H1 (cell line): ENCODE data around the gene SEC14L3.

Experiments used
- BCL11A ChIP-seq, 2 experiments: IDR thresholded peaks; one replicate each; pipeline ENCODE4 v1.6.1; 2011; ENCODE audit warnings: low read depth in 2 of 2, low read length in 2 of 2, mild to moderate bottlenecking in 2 of 2
- BRCA1 ChIP-seq: IDR thresholded peaks from 2 replicates; pipeline ENCODE4 v1.6.1; 2012; ENCODE audit warnings: low read depth, low read length, improper control_type of control experiment
- EP300 ChIP-seq, 2 experiments: IDR thresholded peaks; 1 replicate in 1 of 2; 2 replicates in 1 of 2; pipeline ENCODE4 v1.6.1; 2011 to 2012; ENCODE audit warnings: low read depth in 2 of 2, low read length in 2 of 2, mild to moderate bottlenecking in 2 of 2, borderline replicate concordance in 1 of 2, inconsistent platforms in 1 of 2, moderate library complexity in 1 of 2
- EZH2 ChIP-seq: fragments of 200-600 bp; sonication (generic); IDR thresholded peaks from 2 replicates; pipeline ENCODE4 v1.7.1; 2012; ENCODE audit warnings: low read depth, mild to moderate bottlenecking, moderate library complexity, low read length, inconsistent platforms; ENCODE audit not compliant: severe bottlenecking
- GTF2F1 ChIP-seq: IDR thresholded peaks from 2 replicates; pipeline ENCODE4 v1.6.1; 2012; ENCODE audit warnings: low read depth, low read length, improper control_type of control experiment, borderline replicate concordance
- HDAC2 ChIP-seq, 2 experiments: fragments of 300-600 bp in 1 of 2; sonication (generic) in 1 of 2; IDR thresholded peaks; 2 replicates each; pipeline ENCODE4 v1.6.1; 2011 to 2012; ENCODE audit warnings: low read depth in 2 of 2, low read length in 2 of 2, mild to moderate bottlenecking in 2 of 2, moderate library complexity in 2 of 2, borderline replicate concordance in 1 of 2, inconsistent platforms in 1 of 2
- KDM5A ChIP-seq: fragments of 200-600 bp; IDR thresholded peaks from 2 replicates; pipeline ENCODE4 v1.7.1; 2012; ENCODE audit warnings: mild to moderate bottlenecking, low read length, inconsistent platforms, mixed read lengths
- PHF8 ChIP-seq: fragments of 200-600 bp; sonication (generic); conservative IDR thresholded peaks from 2 replicates; pipeline ENCODE4 v1.7.1; 2012; ENCODE audit warnings: low read depth, mild to moderate bottlenecking, inconsistent platforms, low read length, moderate library complexity
- POLR2A ChIP-seq, 2 experiments: IDR thresholded peaks; 1 replicate in 1 of 2; 2 replicates in 1 of 2; pipeline ENCODE4 v1.6.1; 2011; ENCODE audit warnings: low read depth in 2 of 2, low read length in 2 of 2, mild to moderate bottlenecking in 2 of 2; ENCODE audit errors: control extremely low read depth in 1 of 2
- POLR2AphosphoS5 ChIP-seq: IDR thresholded peaks from 2 replicates; pipeline ENCODE4 v1.6.1; 2011; ENCODE audit warnings: low read depth, low read length
- TAF7 ChIP-seq: optimal IDR thresholded peaks from 2 replicates; pipeline ENCODE3; 2011; ENCODE audit warnings: low read depth, mild to moderate bottlenecking, inconsistent platforms, low read length, moderate library complexity, borderline replicate concordance
- ZNF274 ChIP-seq: IDR thresholded peaks from 2 replicates; pipeline ENCODE4 v1.7.0; 2012; ENCODE audit warnings: low read length, borderline replicate concordance; ENCODE audit errors: extremely low read depth
- TF ChIP-seq, protein P1 (sequence below), 3 experiments: IDR thresholded peaks; 1 replicate in 2 of 3; 2 replicates in 1 of 3; pipeline versions ENCODE4 v1.5.1 to v1.6.1; 2011; ENCODE audit warnings: low read length in 3 of 3, mild to moderate bottlenecking in 3 of 3, inconsistent platforms in 2 of 3, low read depth in 1 of 3, moderate library complexity in 1 of 3; ENCODE audit not compliant: insufficient read depth in 1 of 3; ENCODE audit errors: control extremely low read depth in 1 of 3

DNA sequence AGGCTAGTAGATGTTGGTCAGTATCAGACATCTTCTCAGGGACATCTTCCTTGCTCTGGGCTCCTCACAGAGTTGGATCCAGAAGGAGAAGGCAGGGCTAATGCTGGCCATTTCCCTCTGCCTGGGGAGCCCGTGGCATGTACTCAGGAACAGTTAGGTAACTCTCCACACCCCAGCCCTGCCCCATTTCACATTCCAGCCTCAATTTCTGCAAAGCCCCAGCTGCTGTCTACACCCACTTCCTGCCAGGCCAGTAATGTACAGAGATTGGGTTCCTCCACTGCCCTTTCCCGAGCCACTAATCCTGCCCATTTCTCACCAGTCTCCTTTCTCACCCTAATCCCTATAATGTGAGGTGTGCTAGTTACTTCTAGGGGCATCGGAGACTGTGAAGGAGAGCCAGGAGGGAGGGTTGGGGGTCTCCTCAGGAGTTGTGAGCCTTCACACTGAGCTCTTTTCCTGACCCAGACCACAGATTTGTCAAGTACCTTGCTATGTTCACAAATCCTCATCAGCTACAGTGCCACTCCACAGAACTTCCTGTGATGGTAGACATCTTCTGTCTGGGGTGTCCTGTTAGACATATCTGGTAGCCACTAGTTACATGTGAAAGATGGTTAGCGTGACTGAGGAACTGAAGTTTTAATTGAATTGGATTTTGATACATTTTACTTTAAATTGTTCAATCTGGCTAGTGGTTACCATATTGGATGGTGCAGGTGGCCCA, 1.3 kb upstream of the SEC14L3 start:
- TF ChIP-seq BRCA1 (no peak), POLR2A (IDR thresholded peaks at IDR 0.05; ENCODE audit: control extremely low read depth in 1 of 2, low read depth in 2 of 2, low read length in 2 of 2) (no peak), BCL11A (IDR thresholded peaks at IDR 0.05; ENCODE audit: low read depth in 2 of 2, low read length in 2 of 2) (no peak), EZH2 (no peak), POLR2AphosphoS5 (no peak), KDM5A (no peak), GTF2F1 (no peak), TAF7 (no peak), ZNF274 (no peak), HDAC2 (IDR thresholded peaks at IDR 0.05; ENCODE audit: borderline replicate concordance in 1 of 2, low read depth in 2 of 2, low read length in 2 of 2) (no peak), PHF8 (no peak), EP300 (IDR thresholded peaks at IDR 0.05; ENCODE audit: borderline replicate concordance in 1 of 2, low read depth in 2 of 2, low read length in 2 of 2) (no peak)
- TF ChIP-seq, protein P1, sequence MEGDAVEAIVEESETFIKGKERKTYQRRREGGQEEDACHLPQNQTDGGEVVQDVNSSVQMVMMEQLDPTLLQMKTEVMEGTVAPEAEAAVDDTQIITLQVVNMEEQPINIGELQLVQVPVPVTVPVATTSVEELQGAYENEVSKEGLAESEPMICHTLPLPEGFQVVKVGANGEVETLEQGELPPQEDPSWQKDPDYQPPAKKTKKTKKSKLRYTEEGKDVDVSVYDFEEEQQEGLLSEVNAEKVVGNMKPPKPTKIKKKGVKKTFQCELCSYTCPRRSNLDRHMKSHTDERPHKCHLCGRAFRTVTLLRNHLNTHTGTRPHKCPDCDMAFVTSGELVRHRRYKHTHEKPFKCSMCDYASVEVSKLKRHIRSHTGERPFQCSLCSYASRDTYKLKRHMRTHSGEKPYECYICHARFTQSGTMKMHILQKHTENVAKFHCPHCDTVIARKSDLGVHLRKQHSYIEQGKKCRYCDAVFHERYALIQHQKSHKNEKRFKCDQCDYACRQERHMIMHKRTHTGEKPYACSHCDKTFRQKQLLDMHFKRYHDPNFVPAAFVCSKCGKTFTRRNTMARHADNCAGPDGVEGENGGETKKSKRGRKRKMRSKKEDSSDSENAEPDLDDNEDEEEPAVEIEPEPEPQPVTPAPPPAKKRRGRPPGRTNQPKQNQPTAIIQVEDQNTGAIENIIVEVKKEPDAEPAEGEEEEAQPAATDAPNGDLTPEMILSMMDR (IDR thresholded peaks at IDR 0.05; ENCODE audit: control extremely low read depth in 1 of 3, insufficient read depth in 1 of 3, low read depth in 1 of 3, low read length in 3 of 3), result no peak
